Fibroblast of villous mesenchyme (primary cell): ENCODE results near the gene INTS15. TPM values are rescaled to one million over a fixed set of nuclear protein-coding genes. Genes with fewer than 3 reads are reported as not detected.

Experiments used
- DNase-seq: peaks from one replicate; pipeline ENCODE4 v3.0.0-alpha.2; 2010; ENCODE audit warnings: low read depth
- H3K4me3 ChIP-seq: 2 replicates; pipeline ENCODE4 v1.5.1; 2011; ENCODE audit warnings: low read depth, mild to moderate bottlenecking, low read length
- CTCF ChIP-seq: IDR thresholded peaks from 2 replicates; pipeline ENCODE4 v1.5.1; 2012; ENCODE audit warnings: low read depth, mild to moderate bottlenecking, low read length; ENCODE audit not compliant: insufficient read depth
- total RNA-seq: library from RNA; depleted of rRNA; stranded (reverse); fragments of >200 nt; gene quantifications from 2 replicates; pipeline ENCODE4 v1.2.3, GENCODE V29; 2012

Gene INTS15
- total RNA-seq, 1 donor = 16.4 TPM

DNA sequence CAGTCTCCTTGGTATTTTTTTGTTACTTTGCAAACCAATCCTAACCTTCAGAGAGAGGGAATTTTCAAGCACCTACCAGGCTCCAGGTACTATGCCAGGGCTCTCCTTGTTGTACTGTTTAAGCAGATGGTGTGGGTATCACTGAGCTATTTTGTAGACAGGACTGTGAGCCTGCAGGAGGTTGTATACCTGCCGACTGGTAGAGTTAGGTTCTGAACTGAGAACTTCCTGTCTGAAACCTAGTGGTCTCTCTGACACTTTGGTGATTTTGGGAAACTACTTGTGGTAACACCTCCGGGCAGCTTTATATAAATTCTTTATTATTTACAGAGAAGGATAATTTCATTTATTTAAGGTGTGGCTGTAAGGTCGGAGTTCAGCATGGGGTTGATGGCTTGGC lies 30.1 kb downstream of the INTS15 start:
- no peak overlapping the region for H3K4me3 ChIP-seq
- TF ChIP-seq CTCF = no peak
- DNase-seq = no peak

GRCh38 chr7:6621195-6622133 lies 31.6 kb downstream of the INTS15 start:
- DNase-seq = no peak
- H3K4me3 ChIP-seq = no peak overlapping the region
- TF ChIP-seq CTCF = no peak

DNA sequence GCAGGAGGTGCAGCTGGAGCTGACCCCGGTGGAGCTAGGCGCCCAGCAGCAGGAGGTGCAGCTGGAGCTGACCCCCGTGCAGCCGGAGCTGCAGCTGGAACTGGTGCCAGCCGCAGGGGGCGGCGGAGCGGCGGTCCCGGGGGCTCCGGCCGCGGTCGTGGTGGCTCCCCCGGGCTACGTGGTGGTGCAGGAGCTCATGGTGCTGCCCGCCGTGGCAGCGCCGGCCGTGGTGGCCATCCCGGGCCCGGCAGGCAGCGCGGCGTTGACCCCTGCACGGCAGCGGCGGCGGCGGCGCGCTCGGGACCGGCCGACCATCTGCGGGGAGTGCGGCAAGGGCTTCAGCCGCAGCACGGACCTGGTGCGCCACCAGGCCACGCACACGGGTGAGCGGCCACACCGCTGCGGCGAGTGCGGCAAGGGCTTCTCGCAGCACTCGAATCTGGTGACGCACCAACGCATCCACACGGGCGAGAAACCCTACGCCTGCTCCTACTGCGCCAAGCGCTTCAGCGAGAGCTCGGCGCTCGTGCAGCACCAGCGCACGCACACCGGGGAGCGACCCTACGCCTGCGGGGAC lies 32.4 kb downstream of the INTS15 start:
- H3K4me3 ChIP-seq = no peak overlapping the region
- TF ChIP-seq CTCF = no peak
- no peak for DNase-seq

GRCh38 chr7:6623589-6624245 lies 33.9 kb downstream of the INTS15 start:
- no peak overlapping the region for H3K4me3 ChIP-seq
- DNase-seq = no peak
- no peak for TF ChIP-seq CTCF

GRCh38 chr7:6624246-6624611 lies 34.4 kb downstream of the INTS15 start:
- no peak for TF ChIP-seq CTCF
- DNase-seq = no peak
- no peak overlapping the region for H3K4me3 ChIP-seq

DNA sequence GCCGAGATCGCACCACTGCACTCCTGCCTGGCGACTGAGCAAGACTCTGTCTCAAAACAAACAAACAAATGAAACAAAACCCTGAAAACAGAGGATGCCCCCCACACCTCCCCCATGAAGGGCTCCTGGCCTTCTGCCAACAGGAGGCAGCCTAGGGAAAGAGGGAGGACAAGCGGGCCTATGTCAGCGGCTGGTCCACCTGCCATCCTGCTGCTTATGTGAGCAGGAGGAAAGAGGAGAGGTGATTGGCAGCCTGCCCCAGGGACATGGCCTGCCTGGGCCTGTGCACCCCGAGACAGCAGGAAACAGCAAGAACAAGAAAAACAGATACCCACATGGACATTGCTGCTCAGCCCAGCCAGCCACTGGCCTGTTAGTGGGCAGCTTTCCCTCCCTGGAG lies 38.2 kb downstream of the INTS15 start:
- no peak overlapping the region for H3K4me3 ChIP-seq

More for the DNA sequence above, 38.2 kb downstream of the INTS15 start:
- DNase-seq = no peak
- TF ChIP-seq CTCF = no peak
